Endodermal cell (in vitro differentiated cells): ENCODE data around the gene TSKU. TPM values are rescaled to one million over a fixed set of nuclear protein-coding genes. Genes with fewer than 3 reads are reported as not detected.
"Not testable (repeated sequence)": the region's sequence is repeated elsewhere in the genome, so short reads cannot be mapped to it uniquely, and the experiment has no call there.

Experiments
- DNase-seq: peaks from one replicate; pipeline ENCODE4 v3.0.0-alpha.2; 2017
- H3K27ac ChIP-seq: 2 replicates; pipeline ENCODE4 v1.5.1; 2013; ENCODE audit warnings: mild to moderate bottlenecking, low read depth, low read length, moderate library complexity
- H3K27me3 ChIP-seq: 2 replicates; pipeline ENCODE4 v1.6.1; 2013; ENCODE audit warnings: mild to moderate bottlenecking, low read length, moderate library complexity; ENCODE audit not compliant: insufficient read depth, control insufficient read depth, poor library complexity, severe bottlenecking
- H3K36me3 ChIP-seq: 2 replicates; pipeline ENCODE4 v1.7.0; 2013; ENCODE audit warnings: mild to moderate bottlenecking, low read length, moderate library complexity; ENCODE audit not compliant: control insufficient read depth, insufficient read depth
- H3K4me1 ChIP-seq: one replicate; pipeline ENCODE4 v1.7.0; 2013; ENCODE audit warnings: low read length; ENCODE audit not compliant: control insufficient read depth, insufficient read depth
- H3K4me3 ChIP-seq: 2 replicates; pipeline ENCODE4 v1.5.1; 2013; ENCODE audit warnings: mild to moderate bottlenecking, low read length, moderate library complexity
- H3K9ac ChIP-seq: 2 replicates; pipeline ENCODE4 v1.6.1; 2013; ENCODE audit warnings: mild to moderate bottlenecking, low read length, moderate library complexity; ENCODE audit not compliant: poor library complexity, severe bottlenecking; ENCODE audit errors: extremely low read depth
- H3K9me3 ChIP-seq: 2 replicates; pipeline ENCODE4 v1.6.1; 2013; ENCODE audit warnings: mild to moderate bottlenecking, low read length, moderate library complexity; ENCODE audit not compliant: control insufficient read depth
- H3K27ac Mint-ChIP-seq: 2 replicates; pipeline ENCODE4 v1.8.0; 2020; ENCODE audit warnings: mixed read lengths
- H3K27me3 Mint-ChIP-seq: 2 replicates; pipeline ENCODE4 v1.8.0; 2021; ENCODE audit warnings: mild to moderate bottlenecking, mixed read lengths; ENCODE audit not compliant: insufficient read depth
- H3K36me3 Mint-ChIP-seq: 2 replicates; pipeline ENCODE4 v1.8.0; 2020; ENCODE audit warnings: low read depth, mixed read lengths
- H3K4me1 Mint-ChIP-seq: 2 replicates; pipeline ENCODE4 v1.8.0; 2020; ENCODE audit warnings: mixed read lengths
- H3K4me3 Mint-ChIP-seq: 2 replicates; pipeline ENCODE4 v1.8.0; 2020; ENCODE audit warnings: mild to moderate bottlenecking, moderate library complexity, mixed read lengths
- H3K9me3 Mint-ChIP-seq: 2 replicates; pipeline ENCODE4 v1.8.0; 2020; ENCODE audit warnings: mild to moderate bottlenecking, mixed read lengths
- WGBS, 2 experiments: methylation state at CpG; one replicate each; pipeline versions ENCODE4 v1.1.5 to v1.1.7; 2013; ENCODE audit warnings: missing lambda C conversion rate in 2 of 2, mixed read lengths in 1 of 2; ENCODE audit not compliant: insufficient coverage in 1 of 2, insufficient read length in 1 of 2; 5-methylcytosine and 5-hydroxymethylcytosine counted together
- total RNA-seq, 2 donors: library from RNA; stranded (reverse); fragmentation: NEBNext Ultra II Directional in 1 of 2; extraction: Animal tissue kit (Norgen Biotek cat#: 25700) in 1 of 2; gene quantifications; 2 replicates in 1 of 2; 3 replicates in 1 of 2; pipeline ENCODE4 v1.2.1, GENCODE V29; 2021
- TF ChIP-seq, protein P1 (sequence below): fragments of 200-600 bp; sonication (generic); conservative IDR thresholded peaks from 2 replicates; pipeline ENCODE4 v1.5.0; 2021; ENCODE audit warnings: antibody characterized with exemption, mild to moderate bottlenecking

TSKU gene
- total RNA-seq, 2 donors from 2014 or later, result 105 to 130 TPM

DNA sequence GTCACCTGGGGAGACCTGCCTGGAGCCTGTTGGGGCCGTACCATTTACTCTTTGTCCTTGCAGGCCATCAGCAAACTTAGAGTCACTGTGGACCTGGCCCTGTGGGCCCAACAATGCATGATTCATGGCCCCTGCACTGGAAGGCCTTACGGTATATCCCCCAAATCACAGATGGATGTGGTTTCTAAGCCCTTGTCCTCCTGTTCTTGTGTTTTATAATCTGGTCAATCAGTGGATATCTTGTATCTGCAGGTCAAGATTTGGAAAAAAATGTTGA is 6.2 kb downstream of the TSKU start:
- Mint-ChIP-seq H3K4me1 (peaks cover 91% of the 10 kb centered on the region), H3K27ac (peak overlapping the region; percentile 99), H3K27me3 (no peaks in the 10 kb centered on the region), H3K36me3 (peaks cover 74% of the 10 kb centered on the region), H3K4me3 (peak overlapping the region; percentile 90), H3K9me3 (peaks cover 33% of the 10 kb centered on the region)
- peak; percentile 38 for DNase-seq
- peaks cover 56% of the 10 kb centered on the region for H3K4me1 ChIP-seq
- H3K36me3 ChIP-seq, result peaks cover 80% of the 10 kb centered on the region
- H3K9me3 ChIP-seq, result peaks cover 41% of the 10 kb centered on the region
- H3K27me3 ChIP-seq, result no peaks in the 10 kb centered on the region
- H3K4me3 ChIP-seq, result peak overlapping the region; percentile 37
- TF ChIP-seq, protein P1, sequence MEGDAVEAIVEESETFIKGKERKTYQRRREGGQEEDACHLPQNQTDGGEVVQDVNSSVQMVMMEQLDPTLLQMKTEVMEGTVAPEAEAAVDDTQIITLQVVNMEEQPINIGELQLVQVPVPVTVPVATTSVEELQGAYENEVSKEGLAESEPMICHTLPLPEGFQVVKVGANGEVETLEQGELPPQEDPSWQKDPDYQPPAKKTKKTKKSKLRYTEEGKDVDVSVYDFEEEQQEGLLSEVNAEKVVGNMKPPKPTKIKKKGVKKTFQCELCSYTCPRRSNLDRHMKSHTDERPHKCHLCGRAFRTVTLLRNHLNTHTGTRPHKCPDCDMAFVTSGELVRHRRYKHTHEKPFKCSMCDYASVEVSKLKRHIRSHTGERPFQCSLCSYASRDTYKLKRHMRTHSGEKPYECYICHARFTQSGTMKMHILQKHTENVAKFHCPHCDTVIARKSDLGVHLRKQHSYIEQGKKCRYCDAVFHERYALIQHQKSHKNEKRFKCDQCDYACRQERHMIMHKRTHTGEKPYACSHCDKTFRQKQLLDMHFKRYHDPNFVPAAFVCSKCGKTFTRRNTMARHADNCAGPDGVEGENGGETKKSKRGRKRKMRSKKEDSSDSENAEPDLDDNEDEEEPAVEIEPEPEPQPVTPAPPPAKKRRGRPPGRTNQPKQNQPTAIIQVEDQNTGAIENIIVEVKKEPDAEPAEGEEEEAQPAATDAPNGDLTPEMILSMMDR, result no peak
- no peak overlapping the region for H3K27ac ChIP-seq
- WGBS, 2 experiments, result 90 to 100% methylated on average over 1 to 2 of the region's 2 CpGs
- no peak overlapping the region for H3K9ac ChIP-seq

DNA sequence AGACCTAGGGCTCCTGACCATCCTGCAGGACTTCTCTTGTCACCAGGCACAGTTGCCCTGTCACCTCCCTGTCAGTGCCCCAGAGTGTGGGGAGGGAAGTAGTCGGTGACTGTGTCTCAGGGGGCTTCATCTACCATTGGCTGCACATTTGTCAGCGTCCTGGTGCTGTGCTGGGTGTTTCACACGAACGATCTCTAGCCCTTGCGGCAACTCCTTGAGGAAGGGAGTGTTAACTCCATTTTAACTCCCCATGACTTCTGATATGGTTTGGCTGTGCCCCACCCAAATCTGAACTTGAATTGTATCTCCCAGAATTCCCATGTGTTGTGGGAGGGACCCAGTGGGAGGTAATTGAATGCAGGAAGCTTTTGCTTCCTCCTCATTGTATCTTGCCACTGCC is 7.1 kb downstream of the TSKU start:
- TF ChIP-seq, protein P1, result no peak
- Mint-ChIP-seq H3K27ac (peak overlapping the region; percentile 73), H3K36me3 (peaks cover 69% of the 10 kb centered on the region)

DNA sequence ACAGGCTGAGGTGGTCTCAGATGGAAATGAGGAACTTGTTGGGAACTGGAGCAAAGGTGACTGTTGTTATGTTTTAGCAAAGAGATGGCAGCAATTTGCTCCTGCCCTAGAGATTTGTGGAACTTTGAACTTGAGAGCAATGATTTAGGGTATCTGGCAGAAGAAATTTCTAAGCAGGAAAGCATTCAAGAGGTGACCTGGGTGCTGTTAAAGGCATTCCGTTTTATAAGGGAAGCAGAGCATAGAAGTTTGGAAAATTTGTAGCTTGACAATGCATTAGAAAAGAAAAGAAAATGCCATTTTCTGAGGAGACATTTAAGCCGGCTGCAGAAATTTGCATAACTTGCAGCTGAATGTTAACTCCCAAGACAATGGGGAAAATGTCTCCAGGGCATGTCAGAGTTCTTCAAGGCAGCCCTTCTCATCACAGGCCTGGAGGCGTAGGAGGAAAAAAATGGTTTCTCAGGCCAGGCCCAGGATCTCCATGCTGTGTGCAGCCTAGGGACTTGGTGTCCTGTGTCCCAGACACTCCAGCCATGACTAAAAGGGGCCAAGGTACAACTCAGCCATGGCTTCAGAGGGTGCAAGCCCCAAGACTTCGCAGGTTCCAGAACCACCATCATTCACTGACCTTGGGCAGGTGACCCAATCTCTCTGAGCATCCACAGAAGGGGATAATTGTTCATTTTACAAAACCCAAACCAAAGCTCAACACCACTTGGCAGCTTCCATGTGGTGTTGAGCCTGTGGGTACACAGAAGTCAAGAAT is 8.0 kb downstream of the TSKU start:
- H3K4me1 Mint-ChIP-seq, result peaks cover 90% of the 10 kb centered on the region

More for the DNA sequence above, 7.1 kb downstream of the TSKU start:
- Mint-ChIP-seq H3K4me3 (peak overlapping the region; percentile 5), H3K27me3 (no peaks in the 10 kb centered on the region), H3K9me3 (peaks cover 33% of the 10 kb centered on the region), H3K4me1 (peaks cover 93% of the 10 kb centered on the region)
- Histone ChIP-seq H3K27me3 (no peaks in the 10 kb centered on the region), H3K27ac (no peak overlapping the region), H3K9ac (no peak overlapping the region), H3K36me3 (peaks cover 82% of the 10 kb centered on the region), H3K4me1 (peaks cover 60% of the 10 kb centered on the region), H3K4me3 (peak overlapping the region; percentile 38), H3K9me3 (peaks cover 41% of the 10 kb centered on the region)
- WGBS, 2 experiments, result 80 to 99% methylated on average over 2 to 5 of the region's 5 CpGs
- peak; percentile 29 for DNase-seq

More for the DNA sequence above, 8.0 kb downstream of the TSKU start:
- H3K9ac ChIP-seq, H3K27me3 ChIP-seq, H3K4me3 Mint-ChIP-seq, DNase-seq, H3K27ac ChIP-seq, H3K27me3 Mint-ChIP-seq, H3K27ac Mint-ChIP-seq: not testable (repeated sequence)
- Histone ChIP-seq H3K36me3 (peaks cover 89% of the 10 kb centered on the region), H3K4me3 (peak overlapping the region; percentile 38), H3K4me1 (peaks cover 52% of the 10 kb centered on the region), H3K9me3 (peaks cover 41% of the 10 kb centered on the region)
- 90 to 96% methylated on average over 3 to 4 of the region's 4 CpGs for WGBS, 2 experiments
- Mint-ChIP-seq H3K9me3 (peaks cover 33% of the 10 kb centered on the region), H3K36me3 (peaks cover 73% of the 10 kb centered on the region)
